Heart left ventricle (tissue), 13 donors: ENCODE data around the gene ERBB4.

ENCODE experiments used
- POLR2A ChIP-seq, 2 donors: fragments of 450-650 bp; IDR thresholded peaks; one replicate each; pipeline ENCODE4 v1.6.1; 2017; ENCODE audit warnings: antibody characterized with exemption in 2 of 2, mild to moderate bottlenecking in 2 of 2, moderate library complexity in 2 of 2
- TF ChIP-seq, protein P1 (sequence below), 12 donors: fragments of 200-600 bp; sonication (generic) in 4 of 12; IDR thresholded peaks; one replicate each; pipeline versions ENCODE4 v1.5.0 to v1.8.0; 2018 to 2022; ENCODE audit warnings: antibody characterized with exemption in 12 of 12, mild to moderate bottlenecking in 5 of 12
- donor health status: ischemic (EF 13 %, LVEDD 7.1; RV severe dilation, severe dysfunction).
- donor health status: DM: no; HTN: yes; CAD: no.
- donor health status: DM: no; HTN: no; CAD: no.
- donor health status: ischemic (EF 25% LVEDD 6.9; RV normal size, moderate dysfunction).
- donor health status: ischemic (EF 25% LVEDD 5.7; RV mildly dilated, moderate dysfunction).
- donor health status: ischemic (EF 35%, LVEDD 5.7; RV mildly dilated, moderate dysfunction).
- donor health status: nonischemic (EF 11% LVEDD 7.7; RV severe dilation, severe dysfunction).
- donor health status: DM: yes; HTN: yes; CAD: no.
- donor health status: PGD.
- donor health status: ischemic (EF 29% LVEDD 5.4; RV normal size, mild dysfunction).
- donor health status: nonischemic (EF 23%, LVEDD 6.1; RV moderate dilation, normal function).

DNA sequence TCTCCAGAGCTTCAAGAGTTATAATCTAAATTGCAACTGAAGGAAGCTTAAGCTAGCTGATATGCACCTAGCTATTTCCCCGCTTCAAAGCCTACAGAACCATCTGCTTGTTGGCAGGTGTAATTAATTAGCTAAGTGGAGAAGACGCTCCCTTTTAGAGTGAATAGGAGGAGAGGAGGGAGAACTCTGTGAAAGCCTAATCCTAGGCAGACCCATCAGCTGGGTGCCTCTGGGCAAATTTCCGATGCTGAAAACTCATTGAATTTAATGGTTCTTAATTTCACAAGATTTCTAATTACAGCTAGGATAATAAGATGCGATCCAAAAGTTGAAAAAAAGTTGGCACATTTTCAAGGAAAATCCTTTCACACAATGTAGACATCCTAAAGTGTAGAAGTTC is 735.9 kb downstream of the ERBB4 start:
- no peak for TF ChIP-seq POLR2A (IDR thresholded peaks at IDR 0.05)
- TF ChIP-seq, protein P1, sequence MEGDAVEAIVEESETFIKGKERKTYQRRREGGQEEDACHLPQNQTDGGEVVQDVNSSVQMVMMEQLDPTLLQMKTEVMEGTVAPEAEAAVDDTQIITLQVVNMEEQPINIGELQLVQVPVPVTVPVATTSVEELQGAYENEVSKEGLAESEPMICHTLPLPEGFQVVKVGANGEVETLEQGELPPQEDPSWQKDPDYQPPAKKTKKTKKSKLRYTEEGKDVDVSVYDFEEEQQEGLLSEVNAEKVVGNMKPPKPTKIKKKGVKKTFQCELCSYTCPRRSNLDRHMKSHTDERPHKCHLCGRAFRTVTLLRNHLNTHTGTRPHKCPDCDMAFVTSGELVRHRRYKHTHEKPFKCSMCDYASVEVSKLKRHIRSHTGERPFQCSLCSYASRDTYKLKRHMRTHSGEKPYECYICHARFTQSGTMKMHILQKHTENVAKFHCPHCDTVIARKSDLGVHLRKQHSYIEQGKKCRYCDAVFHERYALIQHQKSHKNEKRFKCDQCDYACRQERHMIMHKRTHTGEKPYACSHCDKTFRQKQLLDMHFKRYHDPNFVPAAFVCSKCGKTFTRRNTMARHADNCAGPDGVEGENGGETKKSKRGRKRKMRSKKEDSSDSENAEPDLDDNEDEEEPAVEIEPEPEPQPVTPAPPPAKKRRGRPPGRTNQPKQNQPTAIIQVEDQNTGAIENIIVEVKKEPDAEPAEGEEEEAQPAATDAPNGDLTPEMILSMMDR (IDR thresholded peaks at IDR 0.05) = no peak
